GM12891 (cell line): ENCODE results near the gene LAMA5.

Source experiments
- DNase-seq: peaks from one replicate; pipeline ENCODE4 v3.0.0; 2011; ENCODE audit warnings: low spot score; ENCODE audit not compliant: insufficient read length
- FAIRE-seq: peaks from 2 replicates; lab custom pipeline; 2011; peaks lifted over from hg19 to GRCh38; lab: Jason Lieb, UNC
- PAX5 ChIP-seq: IDR thresholded peaks from 2 replicates; pipeline ENCODE4 v1.6.1; 2011; ENCODE audit warnings: low read length, moderate library complexity, mild to moderate bottlenecking; ENCODE audit not compliant: insufficient read depth, severe bottlenecking
- POLR2A ChIP-seq: IDR thresholded peaks from 2 replicates; pipeline ENCODE4 v1.6.1; 2011; ENCODE audit warnings: low read depth, low read length, control low read depth
- POLR2AphosphoS5 ChIP-seq: IDR thresholded peaks from 2 replicates; pipeline ENCODE4 v1.6.1; 2011; ENCODE audit warnings: low read depth, low read length, control low read depth
- POU2F2 ChIP-seq: IDR thresholded peaks from 2 replicates; pipeline ENCODE4 v1.6.1; 2011; ENCODE audit warnings: low read depth, mild to moderate bottlenecking, control low read depth, low read length, moderate library complexity
- SPI1 ChIP-seq: IDR thresholded peaks from 2 replicates; pipeline ENCODE4 v1.6.1; 2011; ENCODE audit warnings: low read depth, low read length, control low read depth
- TAF1 ChIP-seq: IDR thresholded peaks from 2 replicates; pipeline ENCODE4 v1.6.1; 2011; ENCODE audit warnings: low read depth, low read length, control low read depth

LAMA5 gene

GRCh38 chr20:62284448-62284847, 82.7 kb downstream of the LAMA5 start:
- TF ChIP-seq POLR2AphosphoS5 (no peak), POLR2A (no peak), POU2F2 (no peak), PAX5 (no peak), SPI1 (no peak), TAF1 (no peak)
- DNase-seq: no peak
- no peak for FAIRE-seq

GRCh38 chr20:62282877-62283503, 84.1 kb downstream of the LAMA5 start:
- FAIRE-seq (no peak), DNase-seq (no peak)
- TF ChIP-seq POLR2A (no peak), POU2F2 (no peak), TAF1 (no peak), SPI1 (no peak), POLR2AphosphoS5 (no peak), PAX5 (no peak)

- no peak for TF ChIP-seq POLR2A
- TF ChIP-seq POU2F2: no peak
- TF ChIP-seq PAX5: no peak
- no peak for TF ChIP-seq SPI1
- DNase-seq (no peak), FAIRE-seq (no peak)
Measured at GRCh38 chr20:62282103-62282502, 85.0 kb downstream of the LAMA5 start.

- no peak for TF ChIP-seq POLR2AphosphoS5
- TF ChIP-seq POU2F2: no peak
- no peak for TF ChIP-seq SPI1
- TF ChIP-seq TAF1: no peak
- TF ChIP-seq POLR2A: no peak
- no peak for TF ChIP-seq PAX5
- no peak for FAIRE-seq
- no peak for DNase-seq
Measured at GRCh38 chr20:62281161-62281933, 85.8 kb downstream of the LAMA5 start.

- no peak for FAIRE-seq
- TF ChIP-seq POLR2A: no peak
- no peak for TF ChIP-seq PAX5
- no peak for TF ChIP-seq POLR2AphosphoS5
- no peak for DNase-seq
Measured at GRCh38 chr20:62280303-62280702, 86.8 kb downstream of the LAMA5 start.

GRCh38 chr20:62277253-62277652, 89.9 kb downstream of the LAMA5 start:
- DNase-seq (no peak), FAIRE-seq (no peak)
- TF ChIP-seq SPI1 (no peak), POLR2A (no peak), POU2F2 (no peak), TAF1 (no peak)

GRCh38 chr20:62276439-62276838, 90.7 kb downstream of the LAMA5 start:
- TF ChIP-seq POLR2AphosphoS5 (no peak), SPI1 (no peak), POLR2A (no peak), PAX5 (no peak)
- DNase-seq: no peak
- no peak for FAIRE-seq

GRCh38 chr20:62275219-62275618, 91.9 kb downstream of the LAMA5 start:
- no peak for DNase-seq
- TF ChIP-seq POU2F2: no peak
- no peak for TF ChIP-seq POLR2AphosphoS5
- no peak for TF ChIP-seq SPI1
- no peak for TF ChIP-seq POLR2A
- no peak for TF ChIP-seq PAX5
- TF ChIP-seq TAF1: no peak
- no peak for FAIRE-seq

GRCh38 chr20:62274332-62274950, 92.7 kb downstream of the LAMA5 start:
- FAIRE-seq: no peak
- TF ChIP-seq PAX5 (no peak), POLR2AphosphoS5 (no peak), TAF1 (no peak), POLR2A (no peak), POU2F2 (no peak), SPI1 (no peak)
- no peak for DNase-seq

GRCh38 chr20:62273416-62273815, 93.7 kb downstream of the LAMA5 start:
- TF ChIP-seq SPI1 (no peak), TAF1 (no peak), POLR2AphosphoS5 (no peak), POU2F2 (no peak), PAX5 (no peak), POLR2A (no peak)
- FAIRE-seq (no peak), DNase-seq (no peak)

GRCh38 chr20:62272200-62272599, 94.9 kb downstream of the LAMA5 start:
- FAIRE-seq (no peak), DNase-seq (no peak)
- no peak for TF ChIP-seq POLR2AphosphoS5
- no peak for TF ChIP-seq SPI1
- TF ChIP-seq POLR2A: no peak
- TF ChIP-seq POU2F2: no peak
- TF ChIP-seq PAX5: no peak
- no peak for TF ChIP-seq TAF1
